Ovary (tissue), 9 donors: ENCODE results near the gene ADCY10. TPM values are rescaled to one million over a fixed set of nuclear protein-coding genes. Genes with fewer than 3 reads are reported as not detected.

ENCODE experiments used
- DNase-seq, 5 donors: peaks; one replicate each; pipeline ENCODE4 v3.0.0-alpha.2; 2019 to 2020
- H3K27ac ChIP-seq, 2 donors: fragments of 200-600 bp; one replicate each; pipeline versions ENCODE4 v1.5.1 to v1.8.0; 2019 to 2022
- H3K27me3 ChIP-seq: fragments of 200-600 bp; one replicate; pipeline ENCODE4 v1.8.0; 2022
- H3K36me3 ChIP-seq: fragments of 200-600 bp; sonication (generic); one replicate; pipeline ENCODE4 v1.5.1; 2019
- H3K4me1 ChIP-seq: one replicate; pipeline ENCODE4 v1.8.1; 2013; ENCODE audit warnings: mild to moderate bottlenecking, moderate library complexity; ENCODE audit not compliant: insufficient read depth
- H3K4me3 ChIP-seq: fragments of 200-600 bp; sonication (generic); one replicate; pipeline ENCODE4 v1.5.1; 2017
- H3K9me3 ChIP-seq, 2 donors: fragments of 200-600 bp in 1 of 2; sonication (generic) in 1 of 2; one replicate each; pipeline versions ENCODE4 v1.5.1 to v1.8.1; 2013 to 2019; ENCODE audit warnings: mild to moderate bottlenecking in 1 of 2, moderate library complexity in 1 of 2
- EP300 ChIP-seq: sonication (generic); formaldehyde crosslinking; IDR thresholded peaks from one replicate; pipeline ENCODE4 v1.6.1; 2017; ENCODE audit warnings: antibody characterized with exemption
- POLR2A ChIP-seq: fragments of 450-650 bp; IDR thresholded peaks from one replicate; pipeline ENCODE4 v1.6.1; 2017; ENCODE audit warnings: antibody characterized with exemption, mild to moderate bottlenecking, moderate library complexity
- WGBS, 3 donors: extraction: QIAGEN DNeasy Blood & Tissue Kit in 1 of 3; methylation state at CpG; one replicate each; pipeline versions ENCODE4 v1.1.5 to v1.1.7; 2013 to 2017; 5-methylcytosine and 5-hydroxymethylcytosine counted together
- intact Hi-C, 4 donors: fragments of 100-400 bp; cut with DNase I; formaldehyde crosslinking; loops; one replicate each; pipeline versions ENCODE4 v1.11.0 to v1.15.1; 2022 to 2023
- polyA plus RNA-seq, 2 donors: library from polyadenylated mRNA; stranded (reverse); fragments of 200-250 nt in 1 of 2; fragments of 350-450 nt in 1 of 2; fragmentation: Illumina TruSeq in 1 of 2; extraction: RNeasy Lipid Tissue Mini Kit (QIAGEN cat#74804) in 1 of 2; gene quantifications; one replicate each; pipeline ENCODE4 v1.2.3, GENCODE V29; 2013 to 2014
- total RNA-seq, 7 donors: library from RNA; depleted of rRNA in 2 of 7; stranded (reverse); fragments of >200 nt in 2 of 7; fragmentation: NEBNext Ultra II Directional in 3 of 7; extraction: Animal tissue kit (Norgen Biotek cat#: 25700) in 3 of 7; gene quantifications; one replicate each; pipeline versions ENCODE4 v1.1.0 to v1.2.4, GENCODE V29; 2016 to 2023
- TF ChIP-seq, protein P1 (sequence below), 3 donors: fragments of 450-650 bp in 2 of 3; fragments of 200-600 bp in 1 of 3; IDR thresholded peaks; one replicate each; pipeline versions ENCODE4 v1.5.1 to v1.8.0; 2016 to 2022; ENCODE audit warnings: antibody characterized with exemption in 3 of 3, mild to moderate bottlenecking in 1 of 3
- donor health status: DM: no; HTN: no; CAD: no; lungs with moderate emphysema.
- donor health status: DM: no; HTN: no; CAD: no.
- donor health status: Bipolar disorder and iron deficiency.
- donor health status: DM: yes; HTN: yes; CAD: no.
- donor health status: DM: no; HTN: no; CAD: no.
- donor health status: DM: yes; HTN: yes; CAD: no.

Gene ADCY10
- total and polyA plus RNA-seq, 9 donors, result 0.05 to 0.23 (median 0.08) TPM; not detected in 3

DNA sequence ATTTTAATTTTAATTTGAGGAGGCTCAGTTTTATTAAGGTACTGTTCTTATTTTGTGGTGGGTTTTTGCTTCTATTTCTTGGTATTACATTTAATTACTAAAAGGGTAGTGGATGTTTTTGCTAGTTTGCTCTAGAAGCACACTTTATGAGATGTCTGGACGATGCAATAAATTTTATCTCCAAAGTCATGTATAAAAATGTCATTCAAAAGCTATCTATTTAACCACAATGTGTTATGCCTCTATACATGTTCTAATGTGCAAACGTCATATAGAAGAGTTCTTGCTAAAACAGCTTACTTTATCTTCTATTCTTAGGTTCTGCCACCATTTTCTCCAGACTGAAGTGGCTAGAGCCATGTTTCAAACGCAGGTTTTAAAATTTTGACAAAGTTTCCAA lies 35.9 kb upstream of the ADCY10 start:
- 76 to 89% (median 89%) methylated on average over 3 of the region's 3 CpGs for WGBS, 3 donors
- Histone ChIP-seq H3K4me3 (no peak overlapping the region), H3K36me3 (no peaks in the 10 kb centered on the region), H3K9me3 (no peaks in the 10 kb centered on the region), H3K4me1 (peaks cover 1% of the 10 kb centered on the region), H3K27ac (no peak overlapping the region), H3K27me3 (no peaks in the 10 kb centered on the region)
- no peak for DNase-seq
- TF ChIP-seq, protein P1, sequence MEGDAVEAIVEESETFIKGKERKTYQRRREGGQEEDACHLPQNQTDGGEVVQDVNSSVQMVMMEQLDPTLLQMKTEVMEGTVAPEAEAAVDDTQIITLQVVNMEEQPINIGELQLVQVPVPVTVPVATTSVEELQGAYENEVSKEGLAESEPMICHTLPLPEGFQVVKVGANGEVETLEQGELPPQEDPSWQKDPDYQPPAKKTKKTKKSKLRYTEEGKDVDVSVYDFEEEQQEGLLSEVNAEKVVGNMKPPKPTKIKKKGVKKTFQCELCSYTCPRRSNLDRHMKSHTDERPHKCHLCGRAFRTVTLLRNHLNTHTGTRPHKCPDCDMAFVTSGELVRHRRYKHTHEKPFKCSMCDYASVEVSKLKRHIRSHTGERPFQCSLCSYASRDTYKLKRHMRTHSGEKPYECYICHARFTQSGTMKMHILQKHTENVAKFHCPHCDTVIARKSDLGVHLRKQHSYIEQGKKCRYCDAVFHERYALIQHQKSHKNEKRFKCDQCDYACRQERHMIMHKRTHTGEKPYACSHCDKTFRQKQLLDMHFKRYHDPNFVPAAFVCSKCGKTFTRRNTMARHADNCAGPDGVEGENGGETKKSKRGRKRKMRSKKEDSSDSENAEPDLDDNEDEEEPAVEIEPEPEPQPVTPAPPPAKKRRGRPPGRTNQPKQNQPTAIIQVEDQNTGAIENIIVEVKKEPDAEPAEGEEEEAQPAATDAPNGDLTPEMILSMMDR (IDR thresholded peaks at IDR 0.05), result no peak
- TF ChIP-seq POLR2A (no peak), EP300 (no peak)
- intact Hi-C loops, result no loop called here

DNA sequence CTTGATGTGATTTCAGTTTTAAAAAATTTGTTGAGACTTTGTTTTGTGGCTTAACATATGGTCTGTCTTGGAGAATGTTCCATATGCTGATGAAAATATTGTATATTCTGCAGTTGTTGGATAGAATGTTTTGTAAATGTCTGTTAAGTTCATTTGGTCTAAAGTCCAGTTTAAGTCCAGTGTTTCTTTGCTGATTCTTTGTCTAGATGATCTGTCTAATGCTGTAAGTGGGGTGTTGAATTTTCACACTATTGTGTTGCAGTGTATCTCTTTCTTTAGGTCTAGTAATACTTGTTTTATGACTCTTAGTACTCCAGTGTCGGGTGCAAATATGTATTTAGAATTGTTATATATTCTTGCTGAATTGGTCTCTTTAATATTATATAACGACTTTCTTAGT lies 33.8 kb upstream of the ADCY10 start:
- DNase-seq, result no peak
- Histone ChIP-seq H3K9me3 (no peaks in the 10 kb centered on the region), H3K27me3 (no peaks in the 10 kb centered on the region), H3K36me3 (no peaks in the 10 kb centered on the region), H3K27ac (no peak overlapping the region), H3K4me1 (peaks cover 1% of the 10 kb centered on the region), H3K4me3 (no peak overlapping the region)
- WGBS, 3 donors, result 83 to 88% (median 83%) methylated on average over 2 of the region's 2 CpGs
- TF ChIP-seq EP300, result no peak
- TF ChIP-seq, protein P1 (IDR thresholded peaks at IDR 0.05), result no peak
- intact Hi-C loops, result no loop called here

DNA sequence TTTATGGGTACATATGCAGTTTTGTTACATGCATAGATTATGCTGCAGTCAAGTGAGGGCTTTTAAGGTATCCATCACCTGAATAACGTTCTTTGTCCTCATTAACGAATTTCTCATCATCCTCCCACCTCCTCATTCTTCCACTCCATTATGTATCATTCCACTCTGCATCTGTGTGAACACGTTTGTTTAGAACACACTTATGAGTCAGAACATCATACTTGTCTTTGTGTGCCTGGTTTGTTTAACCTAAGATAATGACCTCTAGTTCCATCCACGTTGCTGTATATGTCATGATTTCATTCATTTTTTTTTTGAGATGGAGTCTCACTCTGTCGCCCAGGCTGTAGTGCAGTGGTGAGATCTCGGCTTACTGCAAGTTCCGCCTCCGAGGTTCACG lies 29.6 kb upstream of the ADCY10 start:
- intact Hi-C loops, result no loop called here
- TF ChIP-seq EP300, result no peak
- no peak for TF ChIP-seq POLR2A
- TF ChIP-seq, protein P1 (IDR thresholded peaks at IDR 0.05), result no peak
- WGBS, 3 donors, result 81 to 90% (median 84%) methylated on average over 9 of the region's 9 CpGs
- peaks cover 2% of the 10 kb centered on the region for H3K4me1 ChIP-seq
- DNase-seq, result no peak
- H3K27me3 ChIP-seq, result no peaks in the 10 kb centered on the region
- H3K4me3 ChIP-seq, result no peak overlapping the region
- H3K27ac ChIP-seq, result no peak overlapping the region
- no peaks in the 10 kb centered on the region for H3K36me3 ChIP-seq
- H3K9me3 ChIP-seq, result no peaks in the 10 kb centered on the region

DNA sequence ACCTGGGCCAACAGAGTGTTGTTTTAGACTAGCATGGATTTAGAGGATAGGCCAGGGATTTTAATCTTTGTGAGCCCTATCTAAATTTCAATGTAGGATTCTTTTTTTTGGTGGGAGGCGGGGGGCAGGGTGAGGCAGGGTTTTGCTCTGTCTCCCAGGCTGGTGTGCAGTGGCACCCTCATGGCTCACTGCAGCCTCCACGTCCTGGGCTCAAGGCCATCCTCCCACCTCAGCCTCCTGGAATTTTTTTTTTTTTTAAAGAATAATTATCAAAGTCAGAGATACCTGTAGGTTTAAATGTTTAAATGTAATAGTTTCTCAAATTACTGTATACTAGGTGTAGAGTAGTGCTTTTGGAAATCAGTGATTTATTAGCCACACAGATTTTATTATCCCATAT lies 26.3 kb upstream of the ADCY10 start:
- H3K4me3 ChIP-seq, result no peak overlapping the region
- no peaks in the 10 kb centered on the region for H3K9me3 ChIP-seq
- H3K4me1 ChIP-seq, result peaks cover 2% of the 10 kb centered on the region
- no peak for DNase-seq
- 76 to 86% (median 76%) methylated on average over 2 of the region's 2 CpGs for WGBS, 3 donors
- intact Hi-C loops, result no loop called here
- no peaks in the 10 kb centered on the region for H3K27me3 ChIP-seq
- H3K36me3 ChIP-seq, result no peaks in the 10 kb centered on the region
- no peak overlapping the region for H3K27ac ChIP-seq
- TF ChIP-seq EP300 (no peak), POLR2A (no peak)
- TF ChIP-seq, protein P1 (IDR thresholded peaks at IDR 0.05), result no peak
